Astrocyte of the cerebellum (primary cell): Measurements from ENCODE around the gene CDK5R1.

Experiments used
- DNase-seq: peaks from one replicate; pipeline ENCODE4 v3.0.0-alpha.2; 2011; ENCODE audit warnings: low read depth
- H3K4me3 ChIP-seq: 2 replicates; pipeline ENCODE4 v1.5.1; 2011; ENCODE audit warnings: mild to moderate bottlenecking, low read depth, low read length, moderate library complexity
- CTCF ChIP-seq: IDR thresholded peaks from 2 replicates; pipeline ENCODE4 v1.5.1; 2012; ENCODE audit warnings: low read length, low read depth, moderate library complexity, mild to moderate bottlenecking; ENCODE audit errors: missing control alignments
- in situ Hi-C: cut with HindIII; loops from 2 replicates; pipeline ENCODE4 v1.10.0; 2017; ENCODE audit warnings: low sequenced_read_pairs

The CDK5R1 gene

GRCh38 chr17:32490101-32490482 lies 3.3 kb downstream of the CDK5R1 start:
- H3K4me3 ChIP-seq = no peak overlapping the region
- in situ Hi-C loops = no loop called here
- TF ChIP-seq CTCF = no peak
- no peak for DNase-seq

GRCh38 chr17:32491371-32492263 lies 4.8 kb downstream of the CDK5R1 start:
- DNase-seq = no peak

GRCh38 chr17:32492264-32492589 lies 5.4 kb downstream of the CDK5R1 start:
- H3K4me3 ChIP-seq = no peak overlapping the region

More at GRCh38 chr17:32491371-32492263, 4.8 kb downstream of the CDK5R1 start:
- in situ Hi-C loops = no loop called here
- no peak for TF ChIP-seq CTCF
- no peak overlapping the region for H3K4me3 ChIP-seq

GRCh38 chr17:32492648-32493289 lies 6.0 kb downstream of the CDK5R1 start:
- no peak overlapping the region for H3K4me3 ChIP-seq
- TF ChIP-seq CTCF = no peak
- DNase-seq = no peak
- in situ Hi-C loops = no loop called here

More at GRCh38 chr17:32492264-32492589, 5.4 kb downstream of the CDK5R1 start:
- no peak for DNase-seq
- in situ Hi-C loops = no loop called here
- TF ChIP-seq CTCF = no peak

- TF ChIP-seq CTCF = no peak
- H3K4me3 ChIP-seq = no peak overlapping the region
- DNase-seq = no peak
- in situ Hi-C loops = no loop called here
Observed at GRCh38 chr17:32493571-32493970, 6.8 kb downstream of the CDK5R1 start.

- in situ Hi-C loops = no loop called here
- no peak for DNase-seq
- no peak for TF ChIP-seq CTCF
- no peak overlapping the region for H3K4me3 ChIP-seq
Observed at GRCh38 chr17:32493976-32494513, 7.3 kb downstream of the CDK5R1 start.
